ENCODE data around the gene USF3.

- TF ChIP-seq EZH2 (IDR thresholded peaks at IDR 0.05; ENCODE audit: low read depth, unreplicated experiment) (no peak), CTCF (conservative IDR thresholded peaks at IDR 0.05; ENCODE audit: low read depth in 2 of 2) (peak; percentile 60 to 84), JUNB (IDR thresholded peaks at IDR 0.05; ENCODE audit: unreplicated experiment) (no peak), CREB1 (CRISPR knock-in tag; IDR thresholded peaks at IDR 0.05; ENCODE audit: low read depth) (no peak), EZH2phosphoT487 (IDR thresholded peaks at IDR 0.05; ENCODE audit: unreplicated experiment) (no peak)
- TF ChIP-seq, protein P1, sequence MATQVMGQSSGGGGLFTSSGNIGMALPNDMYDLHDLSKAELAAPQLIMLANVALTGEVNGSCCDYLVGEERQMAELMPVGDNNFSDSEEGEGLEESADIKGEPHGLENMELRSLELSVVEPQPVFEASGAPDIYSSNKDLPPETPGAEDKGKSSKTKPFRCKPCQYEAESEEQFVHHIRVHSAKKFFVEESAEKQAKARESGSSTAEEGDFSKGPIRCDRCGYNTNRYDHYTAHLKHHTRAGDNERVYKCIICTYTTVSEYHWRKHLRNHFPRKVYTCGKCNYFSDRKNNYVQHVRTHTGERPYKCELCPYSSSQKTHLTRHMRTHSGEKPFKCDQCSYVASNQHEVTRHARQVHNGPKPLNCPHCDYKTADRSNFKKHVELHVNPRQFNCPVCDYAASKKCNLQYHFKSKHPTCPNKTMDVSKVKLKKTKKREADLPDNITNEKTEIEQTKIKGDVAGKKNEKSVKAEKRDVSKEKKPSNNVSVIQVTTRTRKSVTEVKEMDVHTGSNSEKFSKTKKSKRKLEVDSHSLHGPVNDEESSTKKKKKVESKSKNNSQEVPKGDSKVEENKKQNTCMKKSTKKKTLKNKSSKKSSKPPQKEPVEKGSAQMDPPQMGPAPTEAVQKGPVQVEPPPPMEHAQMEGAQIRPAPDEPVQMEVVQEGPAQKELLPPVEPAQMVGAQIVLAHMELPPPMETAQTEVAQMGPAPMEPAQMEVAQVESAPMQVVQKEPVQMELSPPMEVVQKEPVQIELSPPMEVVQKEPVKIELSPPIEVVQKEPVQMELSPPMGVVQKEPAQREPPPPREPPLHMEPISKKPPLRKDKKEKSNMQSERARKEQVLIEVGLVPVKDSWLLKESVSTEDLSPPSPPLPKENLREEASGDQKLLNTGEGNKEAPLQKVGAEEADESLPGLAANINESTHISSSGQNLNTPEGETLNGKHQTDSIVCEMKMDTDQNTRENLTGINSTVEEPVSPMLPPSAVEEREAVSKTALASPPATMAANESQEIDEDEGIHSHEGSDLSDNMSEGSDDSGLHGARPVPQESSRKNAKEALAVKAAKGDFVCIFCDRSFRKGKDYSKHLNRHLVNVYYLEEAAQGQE (IDR thresholded peaks at IDR 0.05; ENCODE audit: unreplicated experiment), result no peak
Measured at GRCh38 chr3:113744941-113745755, 48.7 kb upstream of the USF3 start.
